Measurements from ENCODE around the gene DDX39B. TPM values are rescaled to one million over a fixed set of nuclear protein-coding genes. Genes with fewer than 3 reads are reported as not detected.
"Not testable (repeated sequence)": the region's sequence is repeated elsewhere in the genome, so short reads cannot be mapped to it uniquely, and the experiment has no call there.

DDX39B gene
- total RNA-seq, 4 donors from 2014 or later: 254 to 449 (median 281) TPM

DNA sequence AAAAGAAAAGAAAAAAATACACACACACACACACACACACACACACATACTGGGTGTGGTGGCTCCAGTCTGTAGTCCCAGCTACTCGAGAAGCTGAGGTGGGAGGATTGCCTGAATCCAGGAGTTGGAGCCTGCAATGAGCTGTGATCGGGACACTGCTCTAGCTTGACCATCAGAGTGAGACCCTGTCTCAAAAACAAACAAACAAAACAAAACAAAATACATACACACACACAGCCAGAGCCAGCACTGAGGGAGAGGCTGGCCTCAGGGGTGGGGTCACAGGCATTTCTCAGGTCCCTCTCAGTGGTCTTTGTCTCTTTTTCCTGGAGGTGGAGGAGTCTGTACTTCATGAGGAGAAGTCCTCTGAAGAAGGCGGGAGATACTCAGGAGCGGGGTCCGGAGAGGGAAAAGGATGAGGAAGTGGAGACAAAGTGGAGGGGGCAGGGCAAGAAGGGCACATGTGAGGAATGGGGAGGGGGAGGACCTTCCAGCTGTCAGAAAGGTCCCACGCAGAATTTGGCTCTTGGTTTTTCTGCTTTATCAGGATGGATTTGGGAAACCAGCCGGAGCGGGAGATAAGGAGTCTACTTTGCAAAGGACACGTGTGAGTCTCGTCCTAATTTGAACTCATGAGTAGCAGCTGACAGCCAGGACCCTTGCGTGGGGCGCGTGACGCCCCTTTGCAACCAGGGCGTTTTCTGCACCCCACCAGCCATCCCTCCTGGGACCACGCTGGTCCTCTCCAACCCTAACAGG, 51.5 kb downstream of the DDX39B start:
- no peak for TF ChIP-seq EP300 (IDR thresholded peaks at IDR 0.05)
- TF ChIP-seq, protein P1, sequence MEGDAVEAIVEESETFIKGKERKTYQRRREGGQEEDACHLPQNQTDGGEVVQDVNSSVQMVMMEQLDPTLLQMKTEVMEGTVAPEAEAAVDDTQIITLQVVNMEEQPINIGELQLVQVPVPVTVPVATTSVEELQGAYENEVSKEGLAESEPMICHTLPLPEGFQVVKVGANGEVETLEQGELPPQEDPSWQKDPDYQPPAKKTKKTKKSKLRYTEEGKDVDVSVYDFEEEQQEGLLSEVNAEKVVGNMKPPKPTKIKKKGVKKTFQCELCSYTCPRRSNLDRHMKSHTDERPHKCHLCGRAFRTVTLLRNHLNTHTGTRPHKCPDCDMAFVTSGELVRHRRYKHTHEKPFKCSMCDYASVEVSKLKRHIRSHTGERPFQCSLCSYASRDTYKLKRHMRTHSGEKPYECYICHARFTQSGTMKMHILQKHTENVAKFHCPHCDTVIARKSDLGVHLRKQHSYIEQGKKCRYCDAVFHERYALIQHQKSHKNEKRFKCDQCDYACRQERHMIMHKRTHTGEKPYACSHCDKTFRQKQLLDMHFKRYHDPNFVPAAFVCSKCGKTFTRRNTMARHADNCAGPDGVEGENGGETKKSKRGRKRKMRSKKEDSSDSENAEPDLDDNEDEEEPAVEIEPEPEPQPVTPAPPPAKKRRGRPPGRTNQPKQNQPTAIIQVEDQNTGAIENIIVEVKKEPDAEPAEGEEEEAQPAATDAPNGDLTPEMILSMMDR (IDR thresholded peaks at IDR 0.05): no peak
- no peak for TF ChIP-seq POLR2A (IDR thresholded peaks at IDR 0.05)
- no peak for TF ChIP-seq POLR2AphosphoS5 (IDR thresholded peaks at IDR 0.05)
- DNase-seq (ENCODE audit: low spot score in 2 of 2): peak in 1 of 2 donors; percentile 45
- Histone ChIP-seq H3K36me3 (no peaks in the 10 kb centered on the region), H3K27ac (no peak overlapping the region), H3K4me3 (no peak overlapping the region), H3K4me1 (peaks cover 12% of the 10 kb centered on the region), H3K27me3 (no peaks in the 10 kb centered on the region), H3K9me3 (no peaks in the 10 kb centered on the region)
- 64% methylated on average over 16 of the region's 16 CpGs for WGBS

DNA sequence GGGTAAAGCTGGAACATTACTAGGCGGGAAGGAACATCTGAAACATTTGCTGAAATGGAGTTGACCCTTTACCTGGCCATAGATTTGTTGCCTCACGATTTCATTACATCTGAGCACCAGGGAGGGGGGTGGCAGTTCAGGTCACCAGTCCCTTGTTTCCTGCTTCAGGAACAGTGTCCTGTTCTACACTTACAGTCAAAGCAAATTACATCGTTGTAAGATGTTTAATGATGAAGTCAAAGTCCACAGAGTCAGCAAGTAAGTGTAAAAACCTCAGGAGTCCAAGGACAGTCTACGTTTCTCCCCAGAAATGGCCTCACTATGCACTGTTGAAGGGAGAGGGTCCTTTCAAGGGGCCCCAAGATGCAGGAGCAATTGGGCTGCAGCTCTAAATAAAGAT, 52.7 kb downstream of the DDX39B start:
- TF ChIP-seq EP300 (IDR thresholded peaks at IDR 0.05): no peak
- TF ChIP-seq POLR2A (IDR thresholded peaks at IDR 0.05): no peak
- no peak for TF ChIP-seq POLR2AphosphoS5 (IDR thresholded peaks at IDR 0.05)
- TF ChIP-seq, protein P1 (IDR thresholded peaks at IDR 0.05): no peak
- DNase-seq (ENCODE audit: low spot score in 2 of 2): no peak
- Histone ChIP-seq H3K9me3 (no peaks in the 10 kb centered on the region), H3K27ac (no peak overlapping the region), H3K27me3 (no peaks in the 10 kb centered on the region), H3K36me3 (no peaks in the 10 kb centered on the region), H3K4me3 (no peak overlapping the region), H3K4me1 (peaks cover 10% of the 10 kb centered on the region)
- WGBS: 86% methylated on average over 4 of the region's 4 CpGs

DNA sequence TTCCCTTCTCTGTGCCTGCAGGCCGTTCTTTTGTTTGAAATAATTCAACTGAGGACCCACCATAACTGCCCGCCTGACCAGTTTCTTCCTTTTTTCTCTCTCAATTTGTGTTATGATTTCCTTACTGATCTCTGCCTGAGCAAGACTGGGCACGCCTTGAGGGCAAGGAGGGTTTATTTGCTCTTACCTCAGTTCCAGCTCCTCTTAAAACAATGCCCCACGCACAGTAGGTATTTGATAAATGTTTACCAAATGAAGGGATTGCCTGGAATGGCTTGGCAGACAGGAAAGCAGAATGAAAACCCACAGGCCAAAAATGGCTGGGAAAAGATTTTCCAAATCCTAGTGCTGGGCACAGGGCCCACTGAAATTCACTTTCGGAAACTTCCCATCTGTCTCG, 54.1 kb downstream of the DDX39B start:
- not testable (repeated sequence) for H3K9me3 ChIP-seq, H3K36me3 ChIP-seq, H3K27ac ChIP-seq, H3K4me1 ChIP-seq, H3K4me3 ChIP-seq, H3K27me3 ChIP-seq
- DNase-seq (ENCODE audit: low spot score in 2 of 2): peak in 1 of 2 donors; percentile 20
- WGBS: 81% methylated on average over 6 of the region's 6 CpGs

DNA sequence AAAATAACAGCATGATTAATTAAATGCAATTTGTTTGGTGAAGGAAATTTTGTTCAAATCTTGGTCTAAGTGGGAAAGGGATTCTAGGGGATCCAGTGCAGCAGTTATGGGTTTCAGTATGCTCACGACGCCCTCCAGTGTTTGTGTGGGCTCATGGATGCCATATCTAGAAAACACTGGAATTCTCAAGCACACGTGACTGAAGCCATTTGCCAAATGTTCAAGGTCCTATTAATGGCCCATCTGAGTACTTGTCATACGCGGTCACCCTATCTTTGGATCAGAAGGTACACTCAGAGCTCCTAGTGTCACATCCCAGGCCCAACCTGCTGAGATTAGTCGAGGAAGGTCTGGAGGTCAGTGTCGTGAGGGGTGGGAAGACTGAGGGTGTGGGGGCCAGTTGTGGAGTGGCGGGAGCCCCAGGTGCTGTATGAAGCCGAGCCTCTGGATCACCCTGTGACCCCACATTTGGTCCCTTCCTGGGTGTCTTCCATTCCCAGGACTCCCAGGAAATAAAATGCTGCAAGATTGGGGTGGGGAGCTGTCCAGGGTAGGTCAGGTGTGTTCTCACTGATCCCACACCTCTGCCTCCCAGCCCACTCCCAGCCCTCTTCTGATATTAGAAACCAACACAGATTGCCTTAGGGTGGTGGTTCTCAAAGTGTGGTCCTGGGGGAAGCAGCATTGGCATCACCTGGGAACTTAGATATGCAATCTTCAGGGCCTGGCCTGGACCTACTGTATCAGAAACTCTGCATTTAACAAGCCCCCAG, 55.6 kb downstream of the DDX39B start:
- no CpG with 5 or more reads among the region's 9 CpGs for WGBS
- H3K27me3 ChIP-seq; H3K4me3 ChIP-seq; H3K36me3 ChIP-seq; H3K27ac ChIP-seq; H3K4me1 ChIP-seq; H3K9me3 ChIP-seq; DNase-seq (ENCODE audit: low spot score in 2 of 2): not testable (repeated sequence)

DNA sequence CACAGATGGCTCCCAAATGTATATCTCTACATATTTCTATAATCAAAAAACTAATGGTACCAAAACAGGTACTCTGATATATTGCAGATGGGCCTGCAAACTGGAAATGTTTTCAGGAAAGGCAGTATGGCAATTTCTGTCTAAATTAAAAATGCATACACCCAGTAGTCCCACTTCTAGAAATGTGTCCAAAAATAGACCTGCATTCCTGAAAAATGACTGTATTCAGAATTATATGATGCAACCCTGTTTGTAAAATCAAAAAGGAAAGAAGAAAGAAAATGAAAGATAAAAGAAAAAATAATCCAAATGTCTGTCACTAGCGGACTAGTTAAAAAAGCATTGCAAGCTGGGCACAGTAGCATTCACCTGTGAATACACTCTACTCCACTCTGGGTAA, 56.7 kb downstream of the DDX39B start:
- DNase-seq (ENCODE audit: low spot score in 2 of 2): no peak
- no peaks in the 10 kb centered on the region for H3K9me3 ChIP-seq
- TF ChIP-seq POLR2AphosphoS5 (IDR thresholded peaks at IDR 0.05): no peak
- TF ChIP-seq, protein P1 (IDR thresholded peaks at IDR 0.05): no peak
- no peak for TF ChIP-seq EP300 (IDR thresholded peaks at IDR 0.05)
- TF ChIP-seq POLR2A (IDR thresholded peaks at IDR 0.05): no peak
- WGBS: 78% methylated on average over 1 of the region's 1 CpG
- no peaks in the 10 kb centered on the region for H3K27me3 ChIP-seq
- no peaks in the 10 kb centered on the region for H3K4me1 ChIP-seq
- no peaks in the 10 kb centered on the region for H3K36me3 ChIP-seq
- no peak overlapping the region for H3K4me3 ChIP-seq
- no peak overlapping the region for H3K27ac ChIP-seq

DNA sequence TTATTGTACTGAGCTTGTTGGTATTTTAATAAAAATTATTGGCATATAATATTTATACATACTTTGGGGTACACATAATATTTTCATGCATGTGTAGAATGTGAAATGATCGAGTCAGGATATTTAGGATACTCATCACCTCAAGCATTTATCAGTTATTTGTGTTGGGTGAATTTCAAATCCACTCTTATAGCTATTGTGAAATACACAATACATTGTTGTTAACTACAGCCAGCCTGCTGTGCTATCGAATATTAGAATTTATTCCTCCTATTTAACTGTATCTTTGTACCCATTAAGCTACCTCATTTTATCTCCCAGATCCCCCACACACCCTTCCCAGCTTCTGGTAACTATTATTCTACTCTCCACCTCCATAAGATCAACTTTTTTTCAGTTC, 58.4 kb downstream of the DDX39B start:
- Histone ChIP-seq H3K4me1 (no peaks in the 10 kb centered on the region), H3K27me3 (no peaks in the 10 kb centered on the region), H3K27ac (no peak overlapping the region), H3K36me3 (no peaks in the 10 kb centered on the region), H3K4me3 (no peak overlapping the region), H3K9me3 (no peaks in the 10 kb centered on the region)
- TF ChIP-seq POLR2AphosphoS5 (IDR thresholded peaks at IDR 0.05) (no peak), POLR2A (IDR thresholded peaks at IDR 0.05) (no peak), EP300 (IDR thresholded peaks at IDR 0.05) (no peak)
- TF ChIP-seq, protein P1 (IDR thresholded peaks at IDR 0.05): no peak
- WGBS: 51% methylated on average over 2 of the region's 2 CpGs
- DNase-seq (ENCODE audit: low spot score in 2 of 2): no peak

Measured in suprapubic skin (tissue), 4 donors.